ENCODE measurements around the gene TNFAIP8.

Gene TNFAIP8

GRCh38 chr5:119379942-119380547 lies 24.2 kb downstream of the TNFAIP8 start:
- ChIA-PET CTCF (interaction anchor here (1.1 to 1.7 kb wide), 5 partner anchors 13 to 393 kb away, joined by 3 to 6 read pairs (median 4); no protein-coding TSS in a partner anchor), POLR2A (interaction anchor here (0.7 kb wide), 1 partner anchor 19 kb away, joined by 3 read pairs; no protein-coding TSS in a partner anchor)
- no peak for TF ChIP-seq CTCF (IDR thresholded peaks at IDR 0.05; ENCODE audit: insufficient read depth, low read length, missing control alignments)
- H3K4me3 ChIP-seq (ENCODE audit: low read depth, low read length): no peak overlapping the region
- no peak for DNase-seq (ENCODE audit: low read depth, low spot score)

- H3K4me3 ChIP-seq (ENCODE audit: low read depth, low read length): no peak overlapping the region
- POLR2A ChIA-PET: no interaction called here
- no peak for DNase-seq (ENCODE audit: low read depth, low spot score)
- CTCF ChIA-PET: no interaction called here
- no peak for TF ChIP-seq CTCF (IDR thresholded peaks at IDR 0.05; ENCODE audit: insufficient read depth, low read length, missing control alignments)
Measured at GRCh38 chr5:119382169-119382568, 26.4 kb downstream of the TNFAIP8 start.

GRCh38 chr5:119383008-119383407 lies 27.2 kb downstream of the TNFAIP8 start:
- DNase-seq (ENCODE audit: low read depth, low spot score): no peak
- TF ChIP-seq CTCF (IDR thresholded peaks at IDR 0.05; ENCODE audit: insufficient read depth, low read length, missing control alignments): no peak
- ChIA-PET POLR2A (no interaction called here), CTCF (no interaction called here)
- no peak overlapping the region for H3K4me3 ChIP-seq (ENCODE audit: low read depth, low read length)

- ChIA-PET CTCF (interaction anchor here (1.6 to 2.0 kb wide), 2 partner anchors 27 to 397 kb away, joined by 4 to 6 read pairs; partner anchors contain the start of gene DTWD2), POLR2A (no interaction called here)
Measured at GRCh38 chr5:119385136-119385535, 29.3 kb downstream of the TNFAIP8 start.

GRCh38 chr5:119385536-119386128 lies 29.8 kb downstream of the TNFAIP8 start:
- TF ChIP-seq CTCF (IDR thresholded peaks at IDR 0.05; ENCODE audit: insufficient read depth, low read length, missing control alignments): no peak
- no peak overlapping the region for H3K4me3 ChIP-seq (ENCODE audit: low read depth, low read length)
- CTCF ChIA-PET: interaction anchor here (0.7 to 2.0 kb wide), 3 partner anchors 26 to 397 kb away, joined by 3 to 6 read pairs (median 4); partner anchors contain the start of gene DTWD2
- no peak for DNase-seq (ENCODE audit: low read depth, low spot score)
- POLR2A ChIA-PET: no interaction called here

More at GRCh38 chr5:119385136-119385535, 29.3 kb downstream of the TNFAIP8 start:
- H3K4me3 ChIP-seq (ENCODE audit: low read depth, low read length): no peak overlapping the region
- TF ChIP-seq CTCF (IDR thresholded peaks at IDR 0.05; ENCODE audit: insufficient read depth, low read length, missing control alignments): no peak
- DNase-seq (ENCODE audit: low read depth, low spot score): no peak

- no peak overlapping the region for H3K4me3 ChIP-seq (ENCODE audit: low read depth, low read length)
- no peak for TF ChIP-seq CTCF (IDR thresholded peaks at IDR 0.05; ENCODE audit: insufficient read depth, low read length, missing control alignments)
- ChIA-PET POLR2A (no interaction called here), CTCF (interaction anchor here (1.6 to 2.0 kb wide), 2 partner anchors 25 to 399 kb away, joined by 4 to 6 read pairs; partner anchors contain the start of gene DTWD2)
- no peak for DNase-seq (ENCODE audit: low read depth, low spot score)
Measured at GRCh38 chr5:119386596-119387344, 31.0 kb downstream of the TNFAIP8 start.
